GM12874 (cell line): Measurements from ENCODE around the gene GAPVD1.

ENCODE experiments used
- TF ChIP-seq, protein P1 (sequence below): IDR thresholded peaks from 2 replicates; pipeline ENCODE4 v1.5.1; 2011; ENCODE audit warnings: low read depth, mild to moderate bottlenecking, control low read depth, low read length, moderate library complexity; ENCODE audit not compliant: insufficient read depth

Gene GAPVD1

DNA sequence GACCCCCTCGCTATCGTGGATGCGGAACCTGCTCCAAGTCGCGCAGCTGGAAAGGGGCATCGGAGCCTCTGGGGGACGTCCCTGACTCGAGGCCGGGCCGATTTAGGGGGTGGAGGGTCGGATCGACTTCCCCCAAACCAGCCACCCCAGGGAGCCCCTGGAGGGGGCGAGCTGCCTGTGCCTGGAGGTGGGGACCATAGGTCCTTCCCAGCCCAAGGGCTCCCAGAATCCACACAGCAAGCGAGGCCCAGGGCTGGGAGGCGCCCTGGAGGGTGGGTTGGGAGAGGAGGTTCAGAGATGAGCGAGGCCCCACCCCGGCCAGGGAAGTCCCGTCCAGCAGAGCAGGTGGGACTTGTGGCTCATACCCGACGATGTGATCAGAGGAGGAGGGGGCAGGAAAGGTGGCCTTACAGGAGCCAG, 147.6 kb downstream of the GAPVD1 start:
- TF ChIP-seq, protein P1, sequence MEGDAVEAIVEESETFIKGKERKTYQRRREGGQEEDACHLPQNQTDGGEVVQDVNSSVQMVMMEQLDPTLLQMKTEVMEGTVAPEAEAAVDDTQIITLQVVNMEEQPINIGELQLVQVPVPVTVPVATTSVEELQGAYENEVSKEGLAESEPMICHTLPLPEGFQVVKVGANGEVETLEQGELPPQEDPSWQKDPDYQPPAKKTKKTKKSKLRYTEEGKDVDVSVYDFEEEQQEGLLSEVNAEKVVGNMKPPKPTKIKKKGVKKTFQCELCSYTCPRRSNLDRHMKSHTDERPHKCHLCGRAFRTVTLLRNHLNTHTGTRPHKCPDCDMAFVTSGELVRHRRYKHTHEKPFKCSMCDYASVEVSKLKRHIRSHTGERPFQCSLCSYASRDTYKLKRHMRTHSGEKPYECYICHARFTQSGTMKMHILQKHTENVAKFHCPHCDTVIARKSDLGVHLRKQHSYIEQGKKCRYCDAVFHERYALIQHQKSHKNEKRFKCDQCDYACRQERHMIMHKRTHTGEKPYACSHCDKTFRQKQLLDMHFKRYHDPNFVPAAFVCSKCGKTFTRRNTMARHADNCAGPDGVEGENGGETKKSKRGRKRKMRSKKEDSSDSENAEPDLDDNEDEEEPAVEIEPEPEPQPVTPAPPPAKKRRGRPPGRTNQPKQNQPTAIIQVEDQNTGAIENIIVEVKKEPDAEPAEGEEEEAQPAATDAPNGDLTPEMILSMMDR: no peak

DNA sequence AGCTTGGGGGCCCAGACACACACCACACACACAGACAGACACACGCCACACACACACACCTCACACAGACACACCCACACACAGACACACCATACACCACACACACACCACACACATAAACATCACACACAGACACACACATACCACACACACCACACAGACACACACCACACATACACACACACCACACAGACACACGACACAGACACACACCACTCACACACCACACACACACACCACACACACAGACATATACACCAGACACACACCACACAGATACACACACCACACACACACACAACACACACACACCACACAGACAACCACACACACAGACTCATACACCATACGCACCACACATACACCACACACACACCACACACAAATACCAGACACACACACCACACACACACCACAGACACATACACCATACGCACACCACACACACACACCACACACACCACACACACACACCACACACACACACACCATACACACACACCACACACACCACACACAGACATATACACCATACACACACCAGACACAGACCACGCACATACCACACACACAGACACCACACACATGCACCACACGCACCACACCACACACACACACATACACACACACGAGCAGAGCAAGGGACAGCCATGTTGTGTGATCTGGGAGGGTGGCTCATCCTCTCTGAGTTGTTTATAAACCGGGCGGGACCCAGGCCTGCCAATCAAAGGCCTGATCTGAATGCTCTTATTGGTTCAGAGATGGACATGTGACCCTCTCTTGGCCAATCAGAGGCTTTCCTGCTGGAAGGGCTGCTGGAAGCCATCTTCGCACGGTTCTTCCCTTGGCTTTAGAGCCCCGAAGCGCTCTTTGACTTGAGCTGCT, 148.3 kb downstream of the GAPVD1 start:
- TF ChIP-seq, protein P1: no peak

DNA sequence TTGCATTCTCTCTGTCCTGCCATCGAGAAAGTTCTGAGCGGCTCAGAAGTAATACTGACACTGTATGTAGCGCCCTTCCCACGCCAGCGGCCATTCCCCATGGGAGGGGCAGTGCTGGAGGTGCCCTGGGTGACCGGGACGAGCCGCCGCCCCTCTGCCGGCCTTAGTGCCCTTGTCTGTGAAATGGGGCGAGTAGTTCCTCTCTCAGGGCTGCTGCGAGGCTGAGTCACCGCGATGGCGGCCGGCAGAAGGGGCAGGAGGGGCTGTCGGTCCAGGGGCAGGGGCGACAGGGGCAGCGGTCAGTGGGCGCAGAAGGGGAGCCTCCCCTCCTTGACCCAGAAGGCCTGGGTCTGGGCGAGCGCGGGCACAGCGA, 148.9 kb downstream of the GAPVD1 start:
- TF ChIP-seq, protein P1: no peak

DNA sequence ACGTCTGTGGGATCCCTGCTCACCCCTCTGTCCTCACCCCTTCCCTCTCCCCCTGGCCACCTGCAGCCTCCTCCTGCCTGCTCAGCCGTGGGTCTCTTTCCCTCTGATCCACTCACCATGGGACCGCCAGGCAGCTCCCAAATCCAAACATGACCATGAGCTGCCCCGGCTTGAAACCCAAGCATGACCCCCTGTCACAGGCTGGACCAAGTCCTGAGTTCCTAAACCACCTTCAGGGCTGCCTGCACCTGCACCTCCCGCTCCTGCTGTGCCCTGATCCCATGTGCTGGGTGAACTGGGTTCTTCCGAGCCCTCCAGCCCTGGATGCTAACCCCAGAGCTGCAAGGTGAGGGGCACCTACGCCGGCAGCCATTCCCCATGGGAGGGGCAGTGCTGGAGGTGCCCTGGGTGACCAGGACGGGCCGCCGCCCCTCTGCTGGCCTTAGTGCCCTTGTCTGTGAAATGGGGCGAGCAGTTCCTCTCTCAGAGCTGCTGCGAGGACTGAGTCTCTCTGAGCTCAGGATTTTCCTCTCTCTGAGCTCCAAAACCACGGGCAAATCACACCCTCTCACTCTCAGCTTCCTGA, 149.6 kb downstream of the GAPVD1 start:
- TF ChIP-seq, protein P1: no peak

DNA sequence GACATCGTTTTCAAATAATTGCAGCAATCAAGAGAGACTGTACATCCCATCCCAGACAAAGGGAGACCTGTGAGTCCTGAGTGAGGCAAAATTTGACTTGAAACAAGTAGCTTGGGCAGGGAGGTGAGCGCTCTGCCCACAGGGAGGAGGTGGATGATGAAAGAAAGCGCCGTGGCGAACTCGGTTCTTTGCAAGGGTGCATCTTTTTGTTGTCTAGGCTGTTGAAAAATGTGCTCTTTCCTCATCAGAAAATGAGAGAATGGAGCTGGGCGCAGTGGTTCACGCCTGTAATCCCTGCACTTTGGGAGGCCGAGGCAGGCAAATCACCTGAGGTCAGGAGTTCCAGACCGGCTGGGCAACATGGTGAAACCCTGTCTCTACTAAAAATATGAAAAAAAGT, 150.5 kb downstream of the GAPVD1 start:
- TF ChIP-seq, protein P1: no peak

DNA sequence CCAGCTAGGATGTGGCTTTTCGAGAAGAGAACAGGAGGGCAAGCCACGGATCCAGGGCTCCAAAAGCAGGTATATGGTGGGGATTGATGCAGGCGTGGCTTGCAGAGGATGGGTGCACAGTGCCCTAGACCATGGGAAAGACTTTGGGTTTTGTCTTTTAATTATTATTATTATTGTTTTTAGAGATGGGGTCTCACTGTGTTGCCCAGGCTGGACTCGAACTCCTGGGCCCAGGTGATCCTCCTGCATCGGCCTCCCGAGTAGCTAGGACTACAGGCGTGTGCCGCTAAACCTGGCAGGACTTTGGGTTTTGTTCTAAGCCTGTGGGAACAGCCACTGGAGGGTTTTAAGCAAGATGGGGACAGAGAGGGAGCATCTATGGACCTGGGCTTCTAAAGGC, 152.0 kb downstream of the GAPVD1 start:
- TF ChIP-seq, protein P1: no peak

DNA sequence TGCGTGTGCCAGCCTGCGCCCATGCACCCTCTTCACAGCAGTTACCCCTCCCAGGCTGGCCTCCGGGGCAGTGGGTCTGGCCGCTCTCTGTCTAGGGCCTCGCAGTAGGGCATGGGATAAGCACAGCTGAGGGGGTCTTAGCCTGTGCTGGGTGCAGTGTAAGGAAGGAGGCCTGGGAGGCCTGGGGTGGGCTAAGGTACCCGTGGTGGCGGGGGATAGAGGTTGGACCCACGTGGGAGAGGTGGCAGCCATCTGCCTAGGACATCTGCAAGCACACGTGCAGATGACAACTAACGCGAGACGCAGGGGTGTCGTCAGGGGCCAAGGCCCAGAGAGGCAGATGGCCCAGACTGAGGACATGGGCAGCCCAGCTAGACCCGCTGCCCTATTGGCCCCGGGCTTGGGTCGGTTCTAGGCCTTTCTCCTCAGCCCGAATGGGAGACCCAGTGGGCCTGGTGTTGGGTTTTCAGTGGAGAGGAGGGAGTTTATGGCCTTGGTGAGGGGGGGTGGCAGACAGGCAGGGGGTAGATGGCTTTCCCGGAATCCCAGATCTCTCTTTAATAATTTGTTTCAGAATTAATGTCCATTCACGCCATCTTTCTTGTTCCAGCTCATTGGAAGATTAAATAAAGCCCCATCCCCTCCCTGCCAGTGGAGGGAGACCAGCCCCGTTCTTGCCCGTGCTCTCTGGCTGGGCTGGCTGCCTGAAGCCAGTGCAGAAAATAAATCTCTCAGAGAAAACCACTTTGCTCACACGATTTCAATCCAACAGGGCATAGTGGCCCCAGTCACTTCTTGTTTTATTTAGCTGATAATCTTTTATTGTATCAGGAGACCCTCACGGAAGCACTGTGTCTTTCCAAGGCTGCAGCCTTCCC, 154.2 kb downstream of the GAPVD1 start:
- TF ChIP-seq, protein P1: no peak
